Activated CD4-positive, alpha-beta T cell treated with anti-CD3 and anti-CD28 coated beads, Interleukin-2, Interleukin-6, amounts not matched to agents 100 ng/mL and 50 ng/mL, durations not matched to agents 16 hours and 8 hours (primary cell): ENCODE measurements around the gene KIF16B.
A peak's percentile ranks its signal among the peaks of the same experiment; 100 is the strongest.

ENCODE experiments used
- DNase-seq: peaks from one replicate; pipeline ENCODE4 v3.0.0-alpha.2; 2020

The KIF16B gene

DNA sequence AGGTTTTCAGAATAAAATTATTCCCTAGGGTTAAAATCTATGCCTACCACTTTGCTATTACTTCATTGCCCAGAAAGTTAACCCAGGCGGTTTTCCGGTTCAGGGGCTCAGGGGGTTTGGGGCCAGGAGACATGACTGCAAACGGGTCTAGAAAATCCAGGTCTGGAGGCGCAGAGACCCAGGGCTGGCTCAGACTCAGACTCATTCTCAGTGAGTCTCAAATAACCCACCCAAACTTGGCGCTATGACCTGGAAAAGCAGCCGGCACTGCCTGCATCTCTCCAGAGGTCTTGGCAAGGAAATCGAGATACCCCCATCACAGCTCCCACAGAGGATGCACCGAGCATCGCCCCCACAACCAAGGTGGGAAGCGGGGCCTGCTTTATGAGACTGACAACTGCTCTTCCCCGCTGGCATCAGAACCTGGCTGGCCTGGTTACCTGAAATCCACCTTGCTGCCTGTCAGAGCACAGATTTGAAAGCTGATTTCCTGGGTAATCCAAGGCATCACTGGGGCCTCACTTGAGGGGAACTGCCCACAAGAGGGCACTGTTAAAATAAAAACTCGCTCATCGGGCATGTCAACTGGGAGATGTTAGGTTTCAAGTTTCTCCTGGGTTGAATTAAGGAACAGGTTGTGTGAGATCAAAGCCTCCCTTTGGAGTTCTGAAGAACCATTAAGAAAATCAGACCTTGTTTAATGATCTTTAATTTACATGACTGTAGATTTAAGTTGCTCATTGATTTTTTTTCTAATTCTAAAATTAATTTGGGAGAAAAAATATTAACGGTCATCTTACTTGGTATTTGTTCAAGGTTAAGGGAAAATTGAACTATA lies 55.1 kb downstream of the KIF16B start:
- DNase-seq: peak; percentile 37

- no peak for DNase-seq
Observed at GRCh38 chr20:16516794-16517193, 56.5 kb downstream of the KIF16B start.

GRCh38 chr20:16515046-16515445 lies 58.2 kb downstream of the KIF16B start:
- no peak for DNase-seq

DNA sequence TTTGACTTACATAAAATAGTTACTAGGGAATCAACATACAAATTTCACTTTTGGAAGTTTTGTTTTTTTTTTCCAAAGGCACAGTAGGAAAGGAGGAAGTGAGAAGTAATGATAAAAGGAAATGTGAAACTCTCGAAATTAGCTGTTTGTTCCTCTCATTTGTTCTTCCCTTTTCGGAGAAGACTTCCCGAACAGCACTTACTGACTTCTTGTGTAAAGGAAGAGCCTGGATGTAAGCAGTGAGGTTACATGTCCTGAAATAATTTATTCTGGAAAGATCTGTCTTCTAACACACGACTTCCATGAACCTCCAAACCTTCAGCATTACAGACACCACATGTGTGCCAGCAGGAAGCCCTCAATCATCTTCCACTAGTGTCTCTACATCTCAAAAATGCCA lies 59.1 kb downstream of the KIF16B start:
- DNase-seq: no peak

- no peak for DNase-seq
Observed at GRCh38 chr20:16505894-16506293, 67.4 kb downstream of the KIF16B start.

GRCh38 chr20:16501301-16501700 lies 71.9 kb downstream of the KIF16B start:
- DNase-seq: no peak

DNA sequence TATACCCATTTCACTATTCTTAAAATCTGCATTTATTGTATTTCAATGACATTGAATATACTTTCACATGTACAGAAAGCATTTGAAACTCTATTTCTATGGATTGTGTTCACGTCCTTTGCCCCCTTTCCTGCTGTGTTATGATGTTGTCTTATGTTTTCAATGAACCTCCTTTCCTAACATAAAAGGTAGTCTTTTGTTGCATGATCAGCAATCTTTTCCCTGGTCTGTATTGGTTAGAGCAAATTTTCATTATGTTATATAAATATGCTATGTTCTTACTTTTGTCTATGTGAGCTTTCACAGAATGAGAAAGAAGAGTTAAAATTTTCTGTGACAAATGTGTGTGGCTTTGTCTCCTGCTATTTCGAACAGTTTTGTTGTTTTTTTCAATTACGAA lies 73.1 kb downstream of the KIF16B start:
- no peak for DNase-seq

- DNase-seq: no peak
Observed at GRCh38 chr20:16498526-16499253, 74.6 kb downstream of the KIF16B start.

GRCh38 chr20:16497896-16498295 lies 75.4 kb downstream of the KIF16B start:
- no peak for DNase-seq

DNA sequence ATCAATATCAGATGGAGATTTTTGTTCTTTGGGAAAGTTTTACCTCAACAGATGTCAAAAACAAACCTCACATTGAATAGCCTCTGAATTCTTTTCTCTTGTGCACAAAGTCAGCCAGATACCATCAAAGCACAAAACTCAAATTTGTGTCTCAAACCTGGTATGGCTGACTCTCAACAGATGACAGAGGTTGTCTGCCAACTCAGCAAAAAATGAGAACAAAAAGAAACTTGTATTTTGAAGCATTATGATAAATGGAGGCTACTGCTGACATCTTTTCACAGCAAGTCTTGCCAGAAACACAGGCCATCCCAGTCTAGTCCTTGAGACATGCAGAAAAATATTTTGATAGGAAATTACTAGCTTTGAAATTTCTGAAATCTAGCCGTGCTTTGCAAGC lies 79.8 kb downstream of the KIF16B start:
- no peak for DNase-seq

DNA sequence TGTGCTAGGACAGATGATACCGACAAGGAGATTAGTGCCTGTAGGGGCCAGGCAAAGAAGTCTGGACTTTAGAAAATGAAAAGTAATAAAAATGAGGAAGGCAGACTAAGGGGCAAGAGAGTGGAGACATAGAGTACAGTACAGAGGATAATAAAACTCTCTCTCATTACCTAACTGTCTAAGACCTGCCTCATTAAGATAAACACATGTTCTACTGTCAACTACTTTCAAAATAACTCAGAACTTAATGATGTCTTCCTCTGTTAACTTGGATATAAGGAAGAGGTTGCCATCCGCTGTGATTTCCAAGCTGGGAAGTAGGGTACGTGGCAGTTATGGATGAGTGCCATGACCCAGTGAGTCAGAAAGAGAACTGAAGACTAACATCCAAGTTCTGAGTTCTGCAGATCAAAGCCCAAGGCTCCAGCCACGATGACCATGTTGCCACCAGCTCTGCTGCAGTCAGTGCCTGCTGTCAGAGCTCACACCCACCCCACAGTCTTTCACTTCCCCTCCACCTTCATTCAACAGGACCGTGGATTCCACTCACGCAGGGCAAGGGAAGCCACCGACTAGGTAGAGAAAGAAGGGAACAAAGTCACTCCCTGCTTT lies 81.8 kb downstream of the KIF16B start:
- DNase-seq: no peak

- DNase-seq: no peak
Observed at GRCh38 chr20:16490696-16491095, 82.6 kb downstream of the KIF16B start.

- no peak for DNase-seq
Observed at GRCh38 chr20:16488616-16489015, 84.6 kb downstream of the KIF16B start.

DNA sequence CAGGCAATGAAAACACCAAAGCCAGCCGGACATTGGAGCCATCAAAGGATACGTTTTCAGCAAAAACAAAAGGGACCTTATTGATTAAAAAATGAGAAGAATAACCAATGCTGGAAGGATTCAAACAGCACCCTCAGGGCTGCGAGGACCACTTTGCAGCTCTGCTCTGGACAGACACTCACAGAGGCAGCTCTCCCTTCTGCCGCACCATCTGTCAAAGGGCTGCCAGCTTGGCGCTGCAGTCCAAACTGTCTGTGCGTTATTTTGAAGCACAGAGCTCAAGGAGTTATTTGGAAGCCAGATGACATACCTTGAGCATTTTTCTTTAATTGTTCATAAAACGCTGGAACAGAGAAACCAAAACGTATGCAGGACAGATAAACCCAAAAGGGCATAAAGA lies 85.2 kb downstream of the KIF16B start:
- DNase-seq: no peak

- no peak for DNase-seq
Observed at GRCh38 chr20:16486532-16486931, 86.7 kb downstream of the KIF16B start.

DNA sequence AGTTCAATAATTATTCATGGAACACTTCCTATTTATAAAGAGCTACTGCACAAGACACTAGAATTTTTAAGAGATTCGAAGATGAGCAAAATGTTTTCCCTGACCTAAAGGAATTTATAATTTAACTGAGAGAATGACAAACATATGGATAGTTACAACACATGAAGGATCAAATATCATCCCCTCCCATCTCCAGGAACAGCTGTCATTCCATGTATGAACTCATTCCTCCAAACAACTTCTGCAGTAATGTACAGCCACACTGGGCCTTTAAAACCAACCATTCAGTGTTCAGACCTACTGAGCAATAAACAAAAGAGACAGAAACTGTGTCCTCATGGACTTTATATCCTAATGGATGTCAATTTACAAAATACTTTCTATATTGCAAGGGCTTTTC lies 87.8 kb downstream of the KIF16B start:
- DNase-seq: no peak

- DNase-seq: no peak
Observed at GRCh38 chr20:16483024-16483423, 90.2 kb downstream of the KIF16B start.

DNA sequence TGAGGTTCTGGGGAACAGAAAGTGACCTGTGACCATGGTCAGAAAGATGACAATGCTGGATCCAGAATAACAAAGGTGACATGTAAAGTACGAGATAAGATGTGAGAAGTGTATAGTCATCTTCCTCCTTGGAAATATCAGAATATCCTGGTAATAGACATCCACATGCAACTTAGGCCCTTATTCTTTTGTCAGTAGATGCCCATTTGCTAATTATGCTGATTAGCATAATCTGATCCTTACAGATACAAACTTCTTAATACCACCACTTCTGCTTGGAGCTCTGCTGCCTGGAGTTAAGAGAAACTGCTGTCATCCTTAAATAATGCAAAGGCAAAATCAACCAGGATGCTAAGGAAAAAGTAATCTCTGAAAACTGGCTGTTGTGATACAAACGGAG lies 91.3 kb downstream of the KIF16B start:
- DNase-seq: no peak

DNA sequence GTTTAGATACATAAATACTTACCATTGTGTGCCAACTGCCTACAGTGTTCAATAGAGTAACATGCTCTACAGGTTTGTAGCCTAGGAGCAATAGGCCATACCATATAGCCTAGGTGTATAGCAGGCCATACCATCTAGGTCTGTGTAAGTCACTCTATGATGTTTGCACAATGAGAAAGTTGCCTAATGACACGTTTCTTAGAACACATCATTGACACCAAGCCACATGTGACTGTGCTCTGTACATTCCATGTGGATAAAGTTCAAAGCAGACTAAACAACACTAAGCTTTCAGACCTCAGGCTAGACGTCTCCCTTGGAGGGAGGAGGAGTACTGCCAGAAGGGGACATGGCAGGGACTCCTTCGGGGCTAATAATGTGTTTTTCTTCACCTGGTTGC lies 93.6 kb downstream of the KIF16B start:
- no peak for DNase-seq

GRCh38 chr20:16477632-16478031 lies 95.6 kb downstream of the KIF16B start:
- no peak for DNase-seq

GRCh38 chr20:16476032-16476431 lies 97.2 kb downstream of the KIF16B start:
- peak; percentile 41 for DNase-seq

DNA sequence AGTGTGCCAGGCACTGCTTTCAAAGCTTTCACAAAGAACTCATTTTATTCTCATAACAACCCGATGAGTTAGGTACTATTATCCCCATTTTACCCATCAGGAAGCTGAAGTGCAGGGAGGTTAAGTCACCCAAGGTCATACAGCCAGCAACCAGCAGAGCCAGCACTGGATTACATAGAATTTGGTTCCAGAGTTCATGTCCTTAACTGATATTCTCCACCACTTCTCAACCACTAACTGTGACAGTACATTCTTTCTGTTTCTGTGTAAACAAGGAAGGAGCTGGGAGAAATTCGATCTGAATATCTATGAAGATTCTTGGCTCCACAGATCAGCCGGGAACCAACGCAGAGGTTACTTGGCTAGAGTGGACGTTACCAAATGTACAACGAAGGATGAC lies 98.0 kb downstream of the KIF16B start:
- DNase-seq: no peak

DNA sequence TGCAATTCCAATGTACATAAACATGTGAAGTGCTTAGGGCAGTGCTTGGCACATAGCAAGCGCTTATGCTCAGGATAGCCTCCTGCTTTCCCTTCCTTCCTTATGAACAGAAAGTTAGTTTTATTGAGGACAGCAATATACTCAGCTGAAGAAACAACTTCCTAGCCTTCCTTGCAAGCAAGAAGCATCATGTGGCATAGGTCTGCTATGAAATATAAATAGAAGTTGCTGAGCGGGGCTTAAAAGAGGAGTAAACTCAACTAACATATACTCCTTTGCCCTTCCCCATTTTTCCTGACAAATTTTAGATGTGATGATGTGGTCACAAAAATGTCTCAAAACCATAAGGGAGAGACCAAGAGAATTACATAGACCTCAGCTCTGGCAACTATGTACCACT lies 98.9 kb downstream of the KIF16B start:
- DNase-seq: no peak
